PC-9 (cell line): ENCODE results near the gene CTBP2. TPM values are rescaled to one million over a fixed set of nuclear protein-coding genes. Genes with fewer than 3 reads are reported as not detected.

Source experiments
- BruUV-seq: library from RNA; stranded (reverse); fragments of 400-500 nt; replicated peaks from 2 replicates; lab custom pipeline; 2021; lab: Mats Ljungman, UMichigan
- CTCF ChIA-PET: fragments of 300-600 bp; sonication (Branson Sonifier 250); formaldehyde crosslinking; loops from one replicate; lab custom pipeline; 2022; ENCODE audit warnings: antibody characterized with exemption; lab: Charles Lee
- POLR2A ChIA-PET: fragments of 300-600 bp; sonication (Branson Sonifier 250); formaldehyde crosslinking; loops from one replicate; lab custom pipeline; 2022; ENCODE audit warnings: antibody characterized with exemption; ENCODE audit not compliant: unreplicated experiment; lab: Charles Lee
- DNase-seq, 2 experiments: peaks; one replicate each; pipeline versions ENCODE4 v3.0.0 to v3.0.0-alpha.2; 2015 to 2022; ENCODE audit warnings: mixed read lengths in 1 of 2
- H2AFZ ChIP-seq: fragments of 200-600 bp; sonication (generic); 2 replicates; pipeline ENCODE4 v1.8.1; 2017; ENCODE audit warnings: antibody characterized with exemption
- H3F3A ChIP-seq: fragments of 200-600 bp; sonication (generic); 2 replicates; pipeline ENCODE4 v1.8.1; 2017; ENCODE audit warnings: antibody characterized with exemption, mild to moderate bottlenecking, low read depth; ENCODE audit not compliant: insufficient read depth
- H3K27ac ChIP-seq: fragments of 200-600 bp; sonication (generic); 2 replicates; pipeline ENCODE4 v1.6.1; 2016; ENCODE audit warnings: mixed run types
- H3K27me3 ChIP-seq: fragments of 200-600 bp; sonication (generic); 2 replicates; pipeline ENCODE4 v1.6.1; 2016; ENCODE audit warnings: low read depth, mixed run types; ENCODE audit not compliant: insufficient read depth
- H3K36me3 ChIP-seq: fragments of 200-600 bp; sonication (generic); 2 replicates; pipeline ENCODE4 v1.6.1; 2016; ENCODE audit warnings: low read depth, mixed run types
- H3K4me1 ChIP-seq: fragments of 200-600 bp; sonication (generic); replicated peaks from 2 replicates; pipeline ENCODE4 v1.6.1; 2016; ENCODE audit warnings: mixed run types; ENCODE audit not compliant: insufficient read depth
- H3K4me2 ChIP-seq: fragments of 200-600 bp; sonication (generic); 2 replicates; pipeline ENCODE4 v1.6.1; 2017; ENCODE audit warnings: mixed run types
- H3K4me3 ChIP-seq: fragments of 200-600 bp; sonication (generic); 2 replicates; pipeline ENCODE4 v1.6.1; 2016; ENCODE audit warnings: mixed run types
- H3K79me2 ChIP-seq: fragments of 200-600 bp; sonication (generic); 2 replicates; pipeline ENCODE4 v1.6.1; 2017; ENCODE audit warnings: low read depth, mixed run types
- H3K9me2 ChIP-seq: fragments of 200-600 bp; sonication (generic); 2 replicates; pipeline ENCODE4 v1.8.1; 2017; ENCODE audit warnings: mild to moderate bottlenecking; ENCODE audit not compliant: insufficient read depth
- H3K9me3 ChIP-seq: fragments of 200-600 bp; sonication (generic); 2 replicates; pipeline ENCODE4 v1.8.1; 2016; ENCODE audit warnings: low read depth; ENCODE audit not compliant: insufficient read depth
- H4K20me1 ChIP-seq: fragments of 200-600 bp; sonication (generic); 2 replicates; pipeline ENCODE4 v1.8.1; 2017; ENCODE audit not compliant: insufficient read depth
- CTCF ChIP-seq: fragments of 200-600 bp; sonication (generic); conservative IDR thresholded peaks from 2 replicates; pipeline ENCODE4 v1.6.1; 2017; ENCODE audit warnings: mixed run types, antibody characterized with exemption, mild to moderate bottlenecking, moderate library complexity
- EZH2 ChIP-seq: fragments of 200-600 bp; sonication (generic); IDR thresholded peaks from 2 replicates; pipeline ENCODE4 v1.8.0; 2017; ENCODE audit warnings: antibody characterized with exemption, low read depth
- intact Hi-C: fragments of 100-400 bp; cut with micrococcal nuclease; formaldehyde crosslinking; loops from one replicate; pipeline ENCODE4 v1.10.0; 2022; ENCODE audit not compliant: unreplicated experiment
- total RNA-seq: library from RNA; stranded (reverse); gene quantifications from 2 replicates; pipeline ENCODE4 v1.2.3, GENCODE V29; 2021

CTBP2 gene
- total RNA-seq, 1 experiment from 2014 or later = 60.5 TPM

- POLR2A ChIA-PET = interaction anchor here (0.6 kb wide), 1 partner anchor 145 kb away, joined by 4 read pairs; no protein-coding TSS in a partner anchor
Observed at GRCh38 chr10:124961248-124961570, 199.2 kb downstream of the CTBP2 start.

DNA sequence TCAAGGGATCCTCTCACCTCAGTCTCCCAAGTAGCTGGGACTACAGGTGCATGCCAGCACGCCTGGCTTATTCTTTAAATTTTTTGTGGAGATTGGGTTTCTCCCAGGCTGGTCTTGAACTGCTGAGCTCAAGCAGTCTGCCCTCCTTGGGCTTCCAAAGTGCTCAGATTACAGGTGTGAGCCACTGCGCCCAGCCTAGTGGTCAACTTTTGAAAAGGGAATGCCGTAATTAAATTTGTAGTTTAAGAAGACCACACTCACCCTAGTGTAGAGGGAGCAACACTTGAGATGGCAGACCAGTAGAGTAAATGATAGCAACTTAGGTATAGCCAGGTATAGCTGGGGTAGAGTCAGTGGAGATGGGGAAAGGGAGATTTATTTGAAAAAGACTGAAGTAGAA lies 200.8 kb downstream of the CTBP2 start:
- Histone ChIP-seq H4K20me1 (peaks cover 26% of the 10 kb centered on the region), H3K4me3 (no peak overlapping the region), H3K9me3 (no peaks in the 10 kb centered on the region), H3K27ac (no peak overlapping the region), H3K36me3 (no peaks in the 10 kb centered on the region), H2AFZ (no peak overlapping the region), H3K9me2 (no peaks in the 10 kb centered on the region), H3K27me3 (no peaks in the 10 kb centered on the region), H3F3A (no peaks in the 10 kb centered on the region), H3K4me2 (no peak overlapping the region), H3K79me2 (peaks cover 52% of the 10 kb centered on the region), H3K4me1 (peaks cover 6% of the 10 kb centered on the region; the same call in 1 of the 2 replicates)
- no peak for TF ChIP-seq CTCF
- no peak for TF ChIP-seq EZH2
- ChIA-PET CTCF (no interaction called here), POLR2A (no interaction called here)
- DNase-seq = no peak
- no TSS peak for BruUV-seq
- intact Hi-C loops = no loop called here

More at GRCh38 chr10:124961248-124961570, 199.2 kb downstream of the CTBP2 start:
- Histone ChIP-seq H3K4me1 (0 out of 2 replicates have a peak, but pooled peaks cover 6% of the 10 kb centered on the region), H3K79me2 (peaks cover 47% of the 10 kb centered on the region), H3K4me3 (no peak overlapping the region), H3K9me3 (no peaks in the 10 kb centered on the region), H3K27ac (no peak overlapping the region), H3F3A (no peaks in the 10 kb centered on the region), H3K9me2 (no peaks in the 10 kb centered on the region), H3K36me3 (no peaks in the 10 kb centered on the region), H3K27me3 (no peaks in the 10 kb centered on the region), H3K4me2 (no peak overlapping the region), H2AFZ (no peak overlapping the region), H4K20me1 (peaks cover 22% of the 10 kb centered on the region)
- DNase-seq = no peak
- intact Hi-C loops = no loop called here
- no TSS peak for BruUV-seq
- CTCF ChIA-PET = no interaction called here
- TF ChIP-seq EZH2 = no peak

DNA sequence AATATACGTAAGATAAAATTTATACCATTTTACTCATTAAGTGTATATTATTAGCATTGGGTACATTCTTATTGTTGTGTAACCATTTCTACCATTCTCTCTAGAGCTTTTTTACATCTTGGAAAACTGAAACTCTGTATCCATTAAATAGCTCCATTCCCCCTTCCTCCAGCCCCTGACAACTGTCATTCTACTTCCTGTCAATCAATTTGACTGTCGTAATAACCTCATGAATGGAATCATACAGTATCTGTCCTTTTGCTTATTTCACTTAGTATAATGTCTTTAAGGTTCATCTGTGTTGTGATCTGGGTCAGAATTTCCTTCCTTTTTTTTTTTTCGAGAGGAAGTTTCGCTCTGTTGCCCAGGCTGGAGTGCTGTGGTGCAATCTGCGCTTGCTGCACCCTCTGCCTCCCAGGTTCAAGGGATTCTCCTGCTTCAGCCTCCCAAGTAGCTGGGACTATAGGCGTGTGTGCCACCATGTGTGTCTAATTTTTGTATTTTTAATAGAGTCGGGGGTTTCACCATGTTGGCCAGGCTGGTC lies 202.9 kb downstream of the CTBP2 start:
- H3K79me2 ChIP-seq = peaks cover 65% of the 10 kb centered on the region
- H3K4me3 ChIP-seq = no peak overlapping the region
- TF ChIP-seq EZH2 (no peak), CTCF (no peak)
- H3K4me1 ChIP-seq = peaks cover 6% of the 10 kb centered on the region; the same call in 1 of the 2 replicates
- H3F3A ChIP-seq = 0 out of 2 replicates have a peak, but pooled peaks cover 3% of the 10 kb centered on the region
- POLR2A ChIA-PET = no interaction called here
- H3K9me3 ChIP-seq = no peaks in the 10 kb centered on the region
- CTCF ChIA-PET = no interaction called here
- no peak overlapping the region for H3K27ac ChIP-seq
- no peaks in the 10 kb centered on the region for H3K9me2 ChIP-seq
- no peaks in the 10 kb centered on the region for H3K36me3 ChIP-seq
- H2AFZ ChIP-seq = no peak overlapping the region
- no peak for DNase-seq
- H4K20me1 ChIP-seq = peaks cover 26% of the 10 kb centered on the region
- intact Hi-C loops = no loop called here
- no peak overlapping the region for H3K4me2 ChIP-seq
- no peaks in the 10 kb centered on the region for H3K27me3 ChIP-seq
- BruUV-seq = no TSS peak

GRCh38 chr10:124956764-124957163 lies 203.6 kb downstream of the CTBP2 start:
- H3K36me3 ChIP-seq = no peaks in the 10 kb centered on the region
- H3K4me2 ChIP-seq = no peak overlapping the region
- H3K4me1 ChIP-seq = peaks cover 6% of the 10 kb centered on the region; the same call in 1 of the 2 replicates
- no peaks in the 10 kb centered on the region for H3K9me2 ChIP-seq
- peaks cover 65% of the 10 kb centered on the region for H3K79me2 ChIP-seq
- TF ChIP-seq CTCF = no peak
- TF ChIP-seq EZH2 = no peak
- H3F3A ChIP-seq = 0 out of 2 replicates have a peak, but pooled peaks cover 3% of the 10 kb centered on the region
- H3K9me3 ChIP-seq = no peaks in the 10 kb centered on the region
- H3K27me3 ChIP-seq = no peaks in the 10 kb centered on the region
- H2AFZ ChIP-seq = no peak overlapping the region
- intact Hi-C loops = no loop called here
- no peak overlapping the region for H3K4me3 ChIP-seq
- DNase-seq = no peak
- BruUV-seq = no TSS peak
- POLR2A ChIA-PET = no interaction called here
- CTCF ChIA-PET = no interaction called here
- H3K27ac ChIP-seq = no peak overlapping the region
- H4K20me1 ChIP-seq = peaks cover 26% of the 10 kb centered on the region
